ENCODE results near the gene VAV2. TPM values are rescaled to one million over a fixed set of nuclear protein-coding genes. Genes with fewer than 3 reads are reported as not detected.

Gene VAV2
- total and polyA plus RNA-seq, 9 of the 15 experiments (the other 6 are each of a cell fraction or from before 2014, with no cell fraction given): 0.01 to 2.7 (median 1.0) TPM; not detected in 1

GRCh38 chr9:133973111-133973790 is 18.9 kb downstream of the VAV2 start:
- Histone ChIP-seq H3K4me3 (no peak overlapping the region), H3K36me3 (ENCODE audit: control insufficient read depth, insufficient read depth, low read length) (no peaks in the 10 kb centered on the region), H4K20me1 (replicated peaks; ENCODE audit: control insufficient read depth, insufficient read depth, low read length) (peaks cover 61% of the 10 kb centered on the region), H3K4me2 (ENCODE audit: insufficient read depth, low read length) (no peak overlapping the region), H3K9me1 (ENCODE audit: control insufficient read depth, insufficient read depth, low read length) (no peaks in the 10 kb centered on the region), H2AFZ (ENCODE audit: low read depth, low read length) (no peak overlapping the region), H3K9me3 (replicated peaks; ENCODE audit: control insufficient read depth, insufficient read depth, low read depth, low read length) (no peaks in the 10 kb centered on the region), H3K27ac (ENCODE audit: extremely low read depth, low read depth, low read length) (no peak overlapping the region), H3K4me1 (replicated peaks in 1 of 2; ENCODE audit: control insufficient read depth in 2 of 2, insufficient read depth in 2 of 2, low read length in 2 of 2) (peaks cover 0 to 8% of the 10 kb centered on the region in 2 experiments; a peak in 2 of 5 replicates), H3K79me2 (ENCODE audit: control insufficient read depth, insufficient read depth, low read length) (no peaks in the 10 kb centered on the region), H3K9ac (ENCODE audit: insufficient read depth in 1 of 2, low read depth in 2 of 2, low read length in 2 of 2) (no peak overlapping the region), H3K27me3 (ENCODE audit: control insufficient read depth in 2 of 2, insufficient read depth in 2 of 2, low read length in 2 of 2) (peaks cover 15 to 93% of the 10 kb centered on the region in 2 experiments; a peak in 3 of 5 replicates)
- intact Hi-C loops (cut with micrococcal nuclease): no loop called here
- no TSS peak for BruUV-seq (replicated peaks)
- CTCF ChIA-PET (ENCODE audit: low intra/inter-chr PET ratio): no interaction called here
- POLR2A ChIA-PET: interaction anchor here (1.0 kb wide), 1 partner anchor 11 kb away, joined by 3 read pairs; no protein-coding TSS in a partner anchor
- DNase-seq (ENCODE audit: extremely low read depth in 1 of 4, low spot score in 3 of 4): no peak
- in situ Hi-C loops (cut with MboI): no loop called here
- FAIRE-seq: no peak
- no peak for TF ChIP-seq E2F1 (CRISPR knock-in tag; IDR thresholded peaks at IDR 0.05)
- TF ChIP-seq DEAF1 (CRISPR knock-in tag; IDR thresholded peaks at IDR 0.05): no peak
- no peak for TF ChIP-seq NFRKB (IDR thresholded peaks at IDR 0.05; ENCODE audit: low read depth)
- TF ChIP-seq RNF2 (IDR thresholded peaks at IDR 0.05): no peak
- WGBS (ENCODE audit: insufficient coverage, low coverage, missing lambda C conversion rate): 1% methylated on average over 21 of the region's 24 CpGs
- ATAC-seq: no peak

Measured in K562 (cell line).